ENCODE data around the gene RNASEH2C.
"Not testable (repeated sequence)": the region's sequence is repeated elsewhere in the genome, so short reads cannot be mapped to it uniquely, and the experiment has no call there.

Gene RNASEH2C

DNA sequence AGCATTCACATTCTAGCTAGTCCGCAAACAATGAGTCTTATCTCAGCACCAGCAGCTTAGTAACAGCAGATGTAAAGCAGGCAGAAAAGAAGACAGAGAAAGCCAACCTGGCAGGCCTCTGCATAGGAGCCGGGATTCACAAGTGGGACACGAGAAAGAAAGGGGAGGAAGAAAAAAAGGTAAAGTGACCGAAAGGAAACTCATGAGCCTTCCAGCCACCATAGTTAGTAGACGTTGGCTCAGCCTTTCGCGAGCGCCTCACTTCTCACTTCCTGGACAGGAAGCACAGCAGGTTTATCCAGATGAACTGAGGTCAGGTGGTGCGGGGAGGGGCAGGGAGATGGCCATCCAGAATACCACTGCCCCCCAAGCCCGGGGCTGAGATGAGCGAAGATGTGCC lies 28.2 kb downstream of the RNASEH2C start:
- TF ChIP-seq, protein P1, sequence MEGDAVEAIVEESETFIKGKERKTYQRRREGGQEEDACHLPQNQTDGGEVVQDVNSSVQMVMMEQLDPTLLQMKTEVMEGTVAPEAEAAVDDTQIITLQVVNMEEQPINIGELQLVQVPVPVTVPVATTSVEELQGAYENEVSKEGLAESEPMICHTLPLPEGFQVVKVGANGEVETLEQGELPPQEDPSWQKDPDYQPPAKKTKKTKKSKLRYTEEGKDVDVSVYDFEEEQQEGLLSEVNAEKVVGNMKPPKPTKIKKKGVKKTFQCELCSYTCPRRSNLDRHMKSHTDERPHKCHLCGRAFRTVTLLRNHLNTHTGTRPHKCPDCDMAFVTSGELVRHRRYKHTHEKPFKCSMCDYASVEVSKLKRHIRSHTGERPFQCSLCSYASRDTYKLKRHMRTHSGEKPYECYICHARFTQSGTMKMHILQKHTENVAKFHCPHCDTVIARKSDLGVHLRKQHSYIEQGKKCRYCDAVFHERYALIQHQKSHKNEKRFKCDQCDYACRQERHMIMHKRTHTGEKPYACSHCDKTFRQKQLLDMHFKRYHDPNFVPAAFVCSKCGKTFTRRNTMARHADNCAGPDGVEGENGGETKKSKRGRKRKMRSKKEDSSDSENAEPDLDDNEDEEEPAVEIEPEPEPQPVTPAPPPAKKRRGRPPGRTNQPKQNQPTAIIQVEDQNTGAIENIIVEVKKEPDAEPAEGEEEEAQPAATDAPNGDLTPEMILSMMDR (IDR thresholded peaks at IDR 0.05; ENCODE audit: insufficient read depth, low read length, missing control alignments), result no peak
- no peak overlapping the region for H3K4me3 ChIP-seq (ENCODE audit: low read depth, low read length)
- CTCF ChIA-PET, result interaction anchor here (1.2 to 2.4 kb wide), 2 partner anchors 13 to 15 kb away, joined by 5 to 11 read pairs; no protein-coding TSS in a partner anchor
- POLR2A ChIA-PET, result interaction anchor here (0.7 kb wide), 1 partner anchor 78 kb away, joined by 3 read pairs; no protein-coding TSS in a partner anchor
- DNase-seq (ENCODE audit: low read depth, low spot score), result no peak

DNA sequence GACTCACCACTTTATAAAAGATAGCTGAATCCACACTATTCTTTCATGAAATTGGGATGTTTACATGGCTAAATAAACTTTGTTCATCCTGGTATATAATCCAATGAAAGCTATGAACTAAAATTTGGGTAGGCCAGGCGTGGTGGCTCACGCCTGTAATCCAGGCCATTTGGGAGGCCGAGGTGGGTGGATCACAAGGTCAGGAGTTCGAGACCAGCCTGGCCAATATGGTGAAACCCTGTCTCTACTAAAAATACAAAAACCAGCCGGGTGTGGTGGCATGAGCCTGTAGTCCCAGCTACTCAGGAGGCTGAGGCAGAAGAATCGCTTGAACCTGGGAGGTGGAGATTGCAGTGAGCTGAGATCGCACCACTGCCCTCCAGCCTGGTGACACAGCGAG lies 28.8 kb downstream of the RNASEH2C start:
- CTCF ChIA-PET, result interaction anchor here (0.8 to 2.4 kb wide), 3 partner anchors 14 to 131 kb away, joined by 3 to 11 read pairs (median 5); no protein-coding TSS in a partner anchor
- not testable (repeated sequence) for H3K4me3 ChIP-seq (ENCODE audit: low read depth, low read length); DNase-seq (ENCODE audit: low read depth, low spot score)
- POLR2A ChIA-PET, result interaction anchor here (0.7 kb wide), 1 partner anchor 78 kb away, joined by 3 read pairs; no protein-coding TSS in a partner anchor

DNA sequence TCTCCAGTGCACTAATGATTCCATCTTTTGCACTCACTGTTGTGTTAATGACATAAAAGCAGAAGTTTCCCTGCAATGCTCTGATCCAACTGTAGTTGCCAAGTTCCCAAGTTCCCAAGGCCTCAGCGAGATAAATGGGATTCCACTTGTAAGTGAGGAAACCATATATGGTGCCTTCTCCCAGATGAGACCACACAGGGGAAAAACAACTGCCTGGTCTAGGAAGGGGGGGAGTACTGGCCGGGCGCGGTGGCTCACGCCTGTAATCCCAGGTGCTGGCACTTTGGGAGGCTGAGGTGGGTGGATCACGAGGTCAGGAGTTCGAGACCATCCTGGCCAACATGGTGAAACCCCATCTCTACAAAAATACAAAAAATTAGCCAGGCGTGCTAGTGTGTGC lies 34.6 kb downstream of the RNASEH2C start:
- ChIA-PET POLR2A (no interaction called here), CTCF (no interaction called here)

DNA sequence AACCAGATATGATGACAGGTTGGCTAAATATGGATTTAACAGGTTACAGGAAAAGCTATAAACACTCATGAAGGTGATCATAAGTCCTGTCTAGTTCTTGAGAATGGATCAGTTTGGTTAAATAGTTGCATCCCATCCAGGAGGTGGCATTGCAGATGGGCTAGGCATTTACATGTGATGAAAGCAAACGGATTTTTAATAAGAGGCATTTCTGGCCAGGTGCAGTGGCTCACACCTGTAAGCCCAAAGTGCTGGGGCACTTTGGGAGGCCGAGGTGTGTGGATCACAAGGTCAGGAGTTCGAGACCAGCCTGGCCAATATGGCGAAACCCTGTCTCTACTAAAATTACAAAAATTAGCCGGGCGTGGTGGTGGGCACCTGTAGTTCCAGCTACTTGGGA lies 37.1 kb downstream of the RNASEH2C start:
- CTCF ChIA-PET, result interaction anchor here (0.6 to 0.8 kb wide), 2 partner anchors 22 to 305 kb away, joined by 3 read pairs; no protein-coding TSS in a partner anchor
- POLR2A ChIA-PET; DNase-seq (ENCODE audit: low read depth, low spot score); H3K4me3 ChIP-seq (ENCODE audit: low read depth, low read length): not testable (repeated sequence)

More for the DNA sequence above, 34.6 kb downstream of the RNASEH2C start:
- no peak for DNase-seq (ENCODE audit: low read depth, low spot score)
- H3K4me3 ChIP-seq (ENCODE audit: low read depth, low read length), result no peak overlapping the region
- TF ChIP-seq, protein P1 (IDR thresholded peaks at IDR 0.05; ENCODE audit: insufficient read depth, low read length, missing control alignments), result no peak

DNA sequence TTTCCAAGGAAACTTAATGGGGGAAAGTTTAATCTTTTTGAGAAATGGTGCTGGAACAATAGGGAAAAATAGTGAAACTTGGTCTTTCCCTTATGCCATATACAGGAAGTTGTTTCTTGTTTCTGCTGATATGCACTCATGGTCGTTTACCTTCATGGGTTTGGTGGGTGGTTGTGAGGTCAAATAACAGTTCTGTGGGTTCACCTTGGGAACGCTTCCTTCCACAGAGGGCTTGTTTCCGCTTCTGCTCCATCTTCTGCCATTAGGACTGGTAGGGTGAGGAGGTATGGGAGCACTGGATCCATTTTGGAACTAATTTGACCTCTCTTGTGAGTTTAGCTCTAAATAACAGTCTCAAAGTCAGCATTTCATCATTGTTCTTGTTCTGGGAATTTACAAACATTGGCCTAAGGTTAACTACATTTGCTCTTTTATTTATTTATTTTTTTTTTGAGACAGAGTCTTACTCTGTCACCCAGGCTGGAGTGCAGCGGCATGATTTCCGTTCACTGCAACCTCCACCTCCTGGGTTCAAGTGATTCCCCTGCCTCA lies 40.3 kb downstream of the RNASEH2C start:
- TF ChIP-seq, protein P1 (IDR thresholded peaks at IDR 0.05; ENCODE audit: insufficient read depth, low read length, missing control alignments), result no peak
- POLR2A ChIA-PET, result no interaction called here
- CTCF ChIA-PET, result interaction anchor here (0.8 to 0.9 kb wide), 2 partner anchors 9 to 25 kb away, joined by 3 to 4 read pairs; no protein-coding TSS in a partner anchor
- no peak overlapping the region for H3K4me3 ChIP-seq (ENCODE audit: low read depth, low read length)
- DNase-seq (ENCODE audit: low read depth, low spot score), result no peak

DNA sequence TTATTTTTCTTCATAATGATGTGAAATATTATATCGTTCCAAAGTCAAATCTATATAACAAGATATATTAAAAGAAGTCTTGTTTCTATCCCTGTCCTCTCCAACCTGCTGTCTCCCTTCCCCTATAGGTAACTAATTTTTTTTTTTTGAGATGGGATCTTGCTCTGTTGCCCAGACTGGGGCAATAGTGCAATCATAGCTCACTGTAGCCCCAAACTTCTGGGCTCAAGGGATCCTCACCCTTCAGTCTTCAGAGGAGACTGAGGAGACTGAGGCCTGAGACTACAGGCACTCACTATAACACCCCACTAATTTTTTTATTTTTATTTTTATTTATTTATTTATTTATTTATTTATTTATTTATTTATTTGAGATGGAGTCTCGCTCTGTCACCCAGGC lies 47.6 kb downstream of the RNASEH2C start:
- ChIA-PET CTCF (interaction anchor here (0.7 to 1.4 kb wide), 3 partner anchors 12 to 72 kb away, joined by 3 to 5 read pairs (median 3); partner anchors contain the start of gene KAT5), POLR2A (no interaction called here)
- TF ChIP-seq, protein P1 (IDR thresholded peaks at IDR 0.05; ENCODE audit: insufficient read depth, low read length, missing control alignments), result no peak
- H3K4me3 ChIP-seq (ENCODE audit: low read depth, low read length), result no peak overlapping the region
- no peak for DNase-seq (ENCODE audit: low read depth, low spot score)

DNA sequence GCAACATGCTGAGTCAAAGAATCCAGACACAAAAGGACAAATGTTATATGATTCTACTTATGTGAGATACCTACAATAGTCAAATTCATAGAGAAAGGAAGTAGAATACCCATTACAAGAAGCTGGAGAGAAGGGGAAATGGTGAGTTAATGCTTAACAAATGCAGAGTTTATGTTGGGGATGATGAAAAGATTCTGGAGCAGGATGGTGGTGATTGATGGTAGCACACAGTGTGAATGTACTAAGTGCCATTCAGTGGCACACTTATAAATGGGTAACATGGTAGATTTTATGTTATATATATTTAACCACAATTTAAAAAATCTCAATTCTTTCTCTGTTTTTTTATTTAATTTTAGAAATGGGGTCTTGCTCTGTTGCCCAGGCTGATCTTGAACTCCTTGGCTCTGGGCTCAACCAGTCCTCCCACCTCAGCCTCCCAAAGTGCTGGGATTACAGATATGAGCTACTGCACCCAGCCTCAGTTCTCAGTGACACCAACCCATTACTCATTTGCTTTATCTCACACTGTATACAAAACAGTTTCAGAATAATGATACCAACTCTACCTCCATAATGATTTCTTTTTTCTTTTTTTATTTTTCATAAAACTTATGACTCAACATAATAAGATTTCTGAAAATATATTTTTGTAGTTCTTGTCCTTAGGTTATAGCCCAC lies 48.3 kb downstream of the RNASEH2C start:
- TF ChIP-seq, protein P1 (IDR thresholded peaks at IDR 0.05; ENCODE audit: insufficient read depth, low read length, missing control alignments), result no peak
- ChIA-PET POLR2A (no interaction called here), CTCF (interaction anchor here (0.7 to 1.1 kb wide), 3 partner anchors 12 to 108 kb away, joined by 3 to 4 read pairs (median 3); no protein-coding TSS in a partner anchor)
- DNase-seq (ENCODE audit: low read depth, low spot score), result no peak
- H3K4me3 ChIP-seq (ENCODE audit: low read depth, low read length), result no peak overlapping the region

Measured in AG04449 (cell line).